Right atrium auricular region (tissue), 2 donors: Measurements from ENCODE around the gene SPAG4. TPM values are rescaled to one million over a fixed set of nuclear protein-coding genes. Genes with fewer than 3 reads are reported as not detected.

Experiments used
- DNase-seq: peaks from one replicate; pipeline ENCODE4 v3.0.0-alpha.2; 2019; ENCODE audit warnings: low spot score
- H3K27ac ChIP-seq, 2 donors: fragments of 200-600 bp; sonication (generic); 1 replicate in 1 of 2; 2 replicates in 1 of 2; pipeline ENCODE4 v1.5.1; 2016 to 2019
- H3K27me3 ChIP-seq, 2 donors: fragments of 200-600 bp; sonication (generic); one replicate each; pipeline versions ENCODE4 v1.5.1 to v1.6.0; 2017 to 2019
- H3K36me3 ChIP-seq: fragments of 200-600 bp; sonication (generic); one replicate; pipeline ENCODE4 v1.5.1; 2016
- H3K4me1 ChIP-seq, 2 donors: fragments of 200-600 bp; sonication (generic); one replicate each; pipeline versions ENCODE4 v1.5.1 to v1.6.0; 2017 to 2019
- H3K4me3 ChIP-seq, 2 donors: fragments of 200-600 bp; sonication (generic); 1 replicate in 1 of 2; 2 replicates in 1 of 2; pipeline ENCODE4 v1.5.1; 2017 to 2019; ENCODE audit warnings: mild to moderate bottlenecking in 1 of 2, moderate library complexity in 1 of 2
- H3K9me3 ChIP-seq, 2 donors: fragments of 200-600 bp; sonication (generic); one replicate each; pipeline ENCODE4 v1.5.1; 2019
- total RNA-seq, 2 donors: library from RNA; depleted of rRNA; stranded (reverse); fragments of >200 nt; gene quantifications; one replicate each; pipeline ENCODE4 v1.1.0, GENCODE V29; 2016
- TF ChIP-seq, protein P1 (sequence below), 2 donors: fragments of 200-600 bp; sonication (generic); IDR thresholded peaks; one replicate each; pipeline ENCODE4 v1.5.1; 2019; ENCODE audit warnings: antibody characterized with exemption in 2 of 2

SPAG4 gene
- total RNA-seq, 2 donors from 2014 or later, result 4.6 to 5.5 TPM

DNA sequence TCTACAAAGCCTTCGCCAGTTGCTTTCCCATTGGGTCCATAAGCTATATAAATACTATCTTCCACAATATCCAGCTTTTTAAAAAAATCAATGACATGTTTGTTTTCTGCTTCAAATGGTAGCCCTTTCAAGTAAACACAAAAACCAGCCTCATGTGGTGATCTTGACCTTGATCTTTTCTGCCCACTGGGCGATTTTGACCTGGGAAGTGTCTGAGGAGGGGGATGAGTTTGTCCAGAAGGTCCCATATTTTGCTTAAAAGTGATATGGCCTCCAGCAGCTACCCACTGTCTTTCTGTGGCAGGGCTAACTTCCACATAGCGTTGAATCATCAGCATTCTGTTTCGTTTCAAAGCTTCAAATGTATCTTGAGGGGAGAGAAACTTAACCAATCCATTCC lies 38.3 kb downstream of the SPAG4 start:
- Histone ChIP-seq H3K27me3 (no peaks in the 10 kb centered on the region), H3K9me3 (no peaks in the 10 kb centered on the region), H3K4me1 (peaks cover 0 to 35% of the 10 kb centered on the region in 2 donors), H3K4me3 (no peak overlapping the region), H3K36me3 (peaks cover 20% of the 10 kb centered on the region), H3K27ac (no peak overlapping the region)
- no peak for DNase-seq
- TF ChIP-seq, protein P1, sequence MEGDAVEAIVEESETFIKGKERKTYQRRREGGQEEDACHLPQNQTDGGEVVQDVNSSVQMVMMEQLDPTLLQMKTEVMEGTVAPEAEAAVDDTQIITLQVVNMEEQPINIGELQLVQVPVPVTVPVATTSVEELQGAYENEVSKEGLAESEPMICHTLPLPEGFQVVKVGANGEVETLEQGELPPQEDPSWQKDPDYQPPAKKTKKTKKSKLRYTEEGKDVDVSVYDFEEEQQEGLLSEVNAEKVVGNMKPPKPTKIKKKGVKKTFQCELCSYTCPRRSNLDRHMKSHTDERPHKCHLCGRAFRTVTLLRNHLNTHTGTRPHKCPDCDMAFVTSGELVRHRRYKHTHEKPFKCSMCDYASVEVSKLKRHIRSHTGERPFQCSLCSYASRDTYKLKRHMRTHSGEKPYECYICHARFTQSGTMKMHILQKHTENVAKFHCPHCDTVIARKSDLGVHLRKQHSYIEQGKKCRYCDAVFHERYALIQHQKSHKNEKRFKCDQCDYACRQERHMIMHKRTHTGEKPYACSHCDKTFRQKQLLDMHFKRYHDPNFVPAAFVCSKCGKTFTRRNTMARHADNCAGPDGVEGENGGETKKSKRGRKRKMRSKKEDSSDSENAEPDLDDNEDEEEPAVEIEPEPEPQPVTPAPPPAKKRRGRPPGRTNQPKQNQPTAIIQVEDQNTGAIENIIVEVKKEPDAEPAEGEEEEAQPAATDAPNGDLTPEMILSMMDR (IDR thresholded peaks at IDR 0.05), result no peak

DNA sequence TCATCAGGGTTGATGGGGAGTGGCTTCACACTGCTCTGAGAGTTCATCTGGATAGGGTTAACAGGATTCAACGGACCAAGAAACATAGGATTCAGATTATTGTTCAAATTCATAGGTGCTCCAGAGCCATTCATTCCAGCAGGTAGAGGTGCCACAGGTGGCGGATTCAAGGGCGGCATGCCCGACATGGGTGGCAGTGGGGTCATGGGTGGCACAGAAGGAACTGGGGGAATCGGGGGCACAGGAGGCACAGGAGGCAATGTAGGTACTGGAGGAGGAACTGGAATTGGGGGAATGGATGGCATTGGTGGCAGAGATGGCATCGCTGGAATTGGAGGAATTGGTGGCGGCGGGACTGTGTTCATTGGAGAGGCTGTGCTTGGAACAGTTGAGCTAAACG lies 38.8 kb downstream of the SPAG4 start:
- no peak for DNase-seq
- TF ChIP-seq, protein P1 (IDR thresholded peaks at IDR 0.05), result no peak
- Histone ChIP-seq H3K36me3 (peaks cover 20% of the 10 kb centered on the region), H3K9me3 (no peaks in the 10 kb centered on the region), H3K27ac (no peak overlapping the region), H3K4me3 (no peak overlapping the region), H3K27me3 (no peaks in the 10 kb centered on the region), H3K4me1 (peaks cover 0 to 31% of the 10 kb centered on the region in 2 donors)

DNA sequence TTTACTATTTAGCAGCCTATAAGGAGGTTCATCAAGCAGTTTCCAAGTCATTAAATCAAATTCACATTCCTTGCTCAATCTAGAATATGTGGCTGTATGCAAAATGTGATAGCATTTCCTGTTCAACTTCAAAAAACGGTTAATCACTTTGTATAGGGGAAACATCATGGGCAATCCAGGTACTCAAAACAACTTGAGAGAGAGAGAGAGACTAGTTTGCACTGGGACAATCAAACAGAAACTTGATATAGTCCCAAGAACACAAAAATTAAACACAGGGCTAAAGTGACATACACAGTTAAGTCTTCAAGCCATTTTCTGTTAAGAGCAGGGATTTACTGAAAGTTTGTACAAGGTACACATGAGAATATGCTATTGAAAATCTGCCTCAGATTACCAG lies 41.6 kb downstream of the SPAG4 start:
- Histone ChIP-seq H3K27ac (no peak overlapping the region), H3K4me3 (no peak overlapping the region), H3K27me3 (no peaks in the 10 kb centered on the region), H3K9me3 (no peaks in the 10 kb centered on the region), H3K36me3 (peaks cover 20% of the 10 kb centered on the region), H3K4me1 (peaks cover 0 to 52% of the 10 kb centered on the region in 2 donors)
- DNase-seq, result no peak
- TF ChIP-seq, protein P1 (IDR thresholded peaks at IDR 0.05), result no peak

DNA sequence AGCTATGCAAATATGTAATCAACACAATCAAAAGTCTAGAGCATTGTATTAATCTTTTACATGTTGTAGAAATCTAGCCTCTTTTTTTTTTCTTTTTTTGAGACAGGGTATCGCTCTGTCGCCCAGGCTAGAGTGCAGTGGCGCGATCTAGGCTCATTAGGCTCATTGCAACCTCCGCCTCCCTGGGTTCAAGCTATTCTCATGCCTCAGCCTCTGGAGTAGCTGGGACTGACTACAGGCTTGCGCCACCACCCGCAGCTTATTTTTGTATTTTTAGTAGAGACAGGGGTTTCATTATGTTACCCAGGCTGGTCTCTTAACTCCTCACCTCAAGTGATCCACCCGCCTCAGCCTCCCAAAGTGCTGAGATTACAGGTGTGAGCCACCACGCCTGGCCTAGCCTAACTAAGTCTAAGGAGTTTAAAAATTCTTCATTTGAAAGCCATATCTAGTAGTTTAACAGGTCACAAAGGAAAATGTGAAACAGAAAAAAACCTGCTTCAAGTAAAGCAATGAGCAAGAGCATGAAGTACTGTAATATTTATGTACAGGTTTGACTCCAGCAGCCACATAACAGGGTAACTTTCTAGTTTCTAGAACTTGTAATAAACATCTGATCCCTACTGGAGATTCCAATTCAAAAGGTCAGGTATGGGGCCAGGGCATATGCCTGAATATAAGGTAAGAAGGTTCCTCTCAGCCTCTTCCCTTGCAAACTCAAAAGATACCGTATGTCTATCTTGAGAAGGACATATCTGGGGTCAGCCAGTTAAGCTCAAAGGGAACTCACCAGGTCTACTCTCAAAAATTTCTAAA lies 44.7 kb downstream of the SPAG4 start:
- Histone ChIP-seq H3K27ac (no peak overlapping the region), H3K9me3 (no peaks in the 10 kb centered on the region), H3K4me1 (peaks cover 0 to 66% of the 10 kb centered on the region in 2 donors), H3K4me3 (no peak overlapping the region), H3K36me3 (no peaks in the 10 kb centered on the region), H3K27me3 (no peaks in the 10 kb centered on the region)
- TF ChIP-seq, protein P1 (IDR thresholded peaks at IDR 0.05), result no peak
- DNase-seq, result no peak

DNA sequence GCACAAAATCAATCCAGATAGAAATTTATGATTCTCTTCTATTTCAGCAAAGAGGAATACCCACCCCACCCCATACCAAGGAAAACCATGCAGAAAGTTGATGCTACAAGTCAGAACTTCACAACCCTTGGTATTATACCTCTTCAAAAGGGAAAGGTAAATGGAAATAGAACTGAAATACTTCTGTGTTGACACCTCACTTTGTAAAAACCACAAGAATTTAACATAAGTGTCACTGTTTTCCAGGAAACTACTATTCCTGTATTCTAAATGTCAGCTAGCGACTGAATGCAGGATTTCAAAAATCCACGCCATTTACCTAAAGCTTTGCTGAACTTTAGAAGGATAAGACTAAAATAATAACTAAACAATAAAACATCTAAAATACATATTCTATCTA lies 45.4 kb downstream of the SPAG4 start:
- DNase-seq, result no peak
- Histone ChIP-seq H3K27me3 (no peaks in the 10 kb centered on the region), H3K9me3 (no peaks in the 10 kb centered on the region), H3K4me1 (peaks cover 0 to 66% of the 10 kb centered on the region in 2 donors), H3K27ac (no peak overlapping the region), H3K36me3 (no peaks in the 10 kb centered on the region), H3K4me3 (no peak overlapping the region)
- TF ChIP-seq, protein P1 (IDR thresholded peaks at IDR 0.05), result no peak
